Measurements from ENCODE around the gene DOK5. TPM values are rescaled to one million over a fixed set of nuclear protein-coding genes. Genes with fewer than 3 reads are reported as not detected.

Gene DOK5
- total and polyA plus RNA-seq, 2 of the 4 experiments (the other 2 are of a cell fraction) = 2.8 to 3.9 TPM

GRCh38 chr20:54605319-54605718, 129.9 kb downstream of the DOK5 start:
- no peaks in the 10 kb centered on the region; the same call in 1 of the 2 replicates for H3K9me3 ChIP-seq (ENCODE audit: control insufficient read depth, insufficient read depth, low read length)
- no peak overlapping the region for H3K4ac ChIP-seq (ENCODE audit: low read depth, low read length)
- no peak overlapping the region for H2AFZ ChIP-seq (replicated peaks; ENCODE audit: low read length, poor library complexity)
- H2BK15ac ChIP-seq (ENCODE audit: low read depth, low read length) = no peak overlapping the region
- H3K27ac ChIP-seq (ENCODE audit: insufficient read depth, low read length) = no peak overlapping the region
- no peak overlapping the region for H3K23ac ChIP-seq (ENCODE audit: low read depth, low read length)
- no peaks in the 10 kb centered on the region for H3K9me1 ChIP-seq (ENCODE audit: insufficient read depth, low read length)
- no peak for DNase-seq
- H3K36me3 ChIP-seq (ENCODE audit: control insufficient read depth, insufficient read depth, low read length) = no peaks in the 10 kb centered on the region
- H3K14ac ChIP-seq (replicated peaks; ENCODE audit: low read depth, low read length) = no peak overlapping the region
- no peak overlapping the region for H3K4me2 ChIP-seq (ENCODE audit: low read depth, low read length)
- dilution Hi-C loops (cut with HindIII; ENCODE audit: low sequenced_read_pairs, unreplicated experiment) (no loop called here), in situ Hi-C loops (cut with MboI; ENCODE audit: low sequenced_read_pairs) (no loop called here), intact Hi-C loops (cut with micrococcal nuclease) (no loop called here)
- H2BK120ac ChIP-seq (ENCODE audit: low read depth, low read length) = no peak overlapping the region
- H2BK20ac ChIP-seq (ENCODE audit: low read depth, low read length) = no peak overlapping the region
- no peaks in the 10 kb centered on the region for H3K79me1 ChIP-seq (ENCODE audit: low read depth in 1 of 2, low read length in 2 of 2)
- BruUV-seq (replicated peaks) = no TSS peak
- H4K5ac ChIP-seq (ENCODE audit: low read depth, low read length) = no peak overlapping the region
- no peak overlapping the region for H2AK9ac ChIP-seq (replicated peaks; ENCODE audit: low read depth, low read length, poor library complexity)
- H3K4me1 ChIP-seq (ENCODE audit: control insufficient read depth, insufficient read depth, low read length) = no peaks in the 10 kb centered on the region
- no peak overlapping the region for H2BK5ac ChIP-seq (ENCODE audit: low read depth, low read length, poor library complexity, severe bottlenecking)
- H4K91ac ChIP-seq (ENCODE audit: insufficient read depth, low read depth, low read length) = no peak overlapping the region
- no peak for ATAC-seq (ENCODE audit: low read depth)
- H4K8ac ChIP-seq (ENCODE audit: low read depth in 2 of 2, low read length in 2 of 2) = no peak overlapping the region
- no peak for TF ChIP-seq CHD1 (IDR thresholded peaks at IDR 0.05; ENCODE audit: low read depth, low read length)
- TF ChIP-seq, protein P1, sequence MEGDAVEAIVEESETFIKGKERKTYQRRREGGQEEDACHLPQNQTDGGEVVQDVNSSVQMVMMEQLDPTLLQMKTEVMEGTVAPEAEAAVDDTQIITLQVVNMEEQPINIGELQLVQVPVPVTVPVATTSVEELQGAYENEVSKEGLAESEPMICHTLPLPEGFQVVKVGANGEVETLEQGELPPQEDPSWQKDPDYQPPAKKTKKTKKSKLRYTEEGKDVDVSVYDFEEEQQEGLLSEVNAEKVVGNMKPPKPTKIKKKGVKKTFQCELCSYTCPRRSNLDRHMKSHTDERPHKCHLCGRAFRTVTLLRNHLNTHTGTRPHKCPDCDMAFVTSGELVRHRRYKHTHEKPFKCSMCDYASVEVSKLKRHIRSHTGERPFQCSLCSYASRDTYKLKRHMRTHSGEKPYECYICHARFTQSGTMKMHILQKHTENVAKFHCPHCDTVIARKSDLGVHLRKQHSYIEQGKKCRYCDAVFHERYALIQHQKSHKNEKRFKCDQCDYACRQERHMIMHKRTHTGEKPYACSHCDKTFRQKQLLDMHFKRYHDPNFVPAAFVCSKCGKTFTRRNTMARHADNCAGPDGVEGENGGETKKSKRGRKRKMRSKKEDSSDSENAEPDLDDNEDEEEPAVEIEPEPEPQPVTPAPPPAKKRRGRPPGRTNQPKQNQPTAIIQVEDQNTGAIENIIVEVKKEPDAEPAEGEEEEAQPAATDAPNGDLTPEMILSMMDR (conservative IDR thresholded peaks at IDR 0.05; ENCODE audit: low read depth, low read length) = no peak
- TF ChIP-seq USF2 (IDR thresholded peaks at IDR 0.05; ENCODE audit: low read depth, low read length) = no peak
- TF ChIP-seq RFX5 (IDR thresholded peaks at IDR 0.05; ENCODE audit: low read depth, low read length) = no peak
- TF ChIP-seq MXI1 (IDR thresholded peaks at IDR 0.05; ENCODE audit: borderline replicate concordance, low read depth, low read length) = no peak
- no peak for TF ChIP-seq FOS (IDR thresholded peaks at IDR 0.05; ENCODE audit: low read depth, low read length)
- TF ChIP-seq MAZ (IDR thresholded peaks at IDR 0.05; ENCODE audit: borderline replicate concordance, low read depth, low read length) = no peak
- TF ChIP-seq POLR2A (IDR thresholded peaks at IDR 0.05; ENCODE audit: low read depth, low read length) = no peak
- 60% methylated on average over 1 of the region's 3 CpGs; no CpG with 5 or more reads in 1 of the 2 experiments for WGBS, 2 experiments (ENCODE audit: extremely low coverage in 2 of 2, insufficient read length in 1 of 2)
- ChIA-PET CTCF (no interaction called here), POLR2A (ENCODE audit: unreplicated experiment) (no interaction called here)
- H3K56ac ChIP-seq (ENCODE audit: extremely low read depth, insufficient read depth, low read length) = no peak overlapping the region
- H3K27me3 ChIP-seq (ENCODE audit: control insufficient read depth, insufficient read depth, low read length) = no peaks in the 10 kb centered on the region
- no peak overlapping the region for H2AK5ac ChIP-seq (ENCODE audit: low read depth, low read length)
- no peak overlapping the region for H3K4me3 ChIP-seq (ENCODE audit: insufficient read depth, low read depth, low read length)
- H3K9ac ChIP-seq (ENCODE audit: low read depth, low read length) = no peak overlapping the region
- H4K20me1 ChIP-seq (ENCODE audit: insufficient read depth, low read length) = no peaks in the 10 kb centered on the region
- H3K18ac ChIP-seq (ENCODE audit: low read depth, low read length) = no peak overlapping the region
